K562 (cell line): ENCODE data around the gene TRMT1L. TPM values are rescaled to one million over a fixed set of nuclear protein-coding genes. Genes with fewer than 3 reads are reported as not detected.

ENCODE experiments used
- BCL6 ChIP-seq: fragments of 250-450 bp; sonication (Bioruptor Pico); IDR thresholded peaks from 2 replicates; pipeline ENCODE4 v1.4.0; 2020
- CBFA2T3 ChIP-seq: fragments of 450-650 bp; IDR thresholded peaks from 2 replicates; pipeline ENCODE4 v1.6.1; 2017
- E2F6 ChIP-seq, 2 experiments: IDR thresholded peaks; 2 replicates each; pipeline ENCODE4 v1.6.1; 2011; ENCODE audit warnings: borderline replicate concordance in 1 of 2, control low read depth in 1 of 2, low read depth in 1 of 2, low read length in 1 of 2, mild to moderate bottlenecking in 1 of 2, mixed read lengths in 1 of 2, moderate library complexity in 1 of 2; ENCODE audit not compliant: insufficient read depth in 1 of 2, insufficient read length in 1 of 2, poor library complexity in 1 of 2, severe bottlenecking in 1 of 2; ENCODE audit errors: extremely low read depth in 1 of 2
- ETS1 ChIP-seq: conservative IDR thresholded peaks from 2 replicates; pipeline ENCODE4 v1.6.1; 2011; ENCODE audit warnings: low read depth, mild to moderate bottlenecking, low read length; ENCODE audit not compliant: control insufficient read depth
- HINFP ChIP-seq: fragments of 450-650 bp; conservative IDR thresholded peaks from 2 replicates; pipeline ENCODE4 v1.6.1; 2016; ENCODE audit warnings: missing genetic modification characterization, low read depth, mild to moderate bottlenecking, control low read depth, missing compliant biosample characterization
- MXD1 ChIP-seq: fragments of 250-450 bp; sonication (Bioruptor Pico); IDR thresholded peaks from 2 replicates; pipeline ENCODE4 v1.8.0; 2021; ENCODE audit warnings: borderline replicate concordance, mild to moderate bottlenecking, moderate library complexity; ENCODE audit not compliant: poor library complexity, severe bottlenecking
- NFE2L1 ChIP-seq: fragments of 450-650 bp; IDR thresholded peaks from 2 replicates; pipeline ENCODE4 v1.6.1; 2016; ENCODE audit warnings: missing genetic modification characterization, low read depth, mild to moderate bottlenecking, missing compliant biosample characterization, moderate library complexity, borderline replicate concordance
- POU5F1 ChIP-seq: fragments of 150-350 bp; IDR thresholded peaks from 2 replicates; pipeline ENCODE4 v1.6.1; 2014; ENCODE audit warnings: borderline replicate concordance, low read length, low read depth, mild to moderate bottlenecking; ENCODE audit not compliant: partially characterized antibody
- SP1 ChIP-seq: sonication (generic); formaldehyde crosslinking; IDR thresholded peaks from 2 replicates; pipeline ENCODE4 v1.8.1; 2022; ENCODE audit warnings: mild to moderate bottlenecking, missing genetic modification reagents
- TARDBP ChIP-seq: fragments of 450-650 bp; IDR thresholded peaks from 2 replicates; pipeline ENCODE4 v1.6.1; 2016
- WHSC1 ChIP-seq: IDR thresholded peaks from one replicate; pipeline ENCODE4 v1.6.1; 2012; ENCODE audit warnings: low read length, control low read depth, inconsistent platforms
- ZBTB17 ChIP-seq: fragments of 450-650 bp; formaldehyde crosslinking; IDR thresholded peaks from 2 replicates; pipeline ENCODE4 v1.4.0; 2020; ENCODE audit warnings: mild to moderate bottlenecking
- ZFP1 ChIP-seq: fragments of 450-650 bp; formaldehyde crosslinking; IDR thresholded peaks from 2 replicates; pipeline ENCODE4 v1.4.0; 2020; ENCODE audit warnings: mild to moderate bottlenecking, mixed read lengths
- ZKSCAN3 ChIP-seq: fragments of 250-450 bp; sonication (Bioruptor Pico); IDR thresholded peaks from 2 replicates; pipeline ENCODE4 v1.4.0; 2020
- ZNF232 ChIP-seq: sonication (generic); formaldehyde crosslinking; IDR thresholded peaks from 2 replicates; pipeline ENCODE4 v1.8.0; 2022; ENCODE audit warnings: mild to moderate bottlenecking, missing genetic modification reagents
- ZNF41 ChIP-seq: fragments of 250-450 bp; sonication (Bioruptor Pico); conservative IDR thresholded peaks from 2 replicates; pipeline ENCODE4 v1.4.0; 2020; ENCODE audit warnings: mild to moderate bottlenecking
- ZNF644 ChIP-seq: fragments of 200-800 bp; sonication (Bioruptor generic); IDR thresholded peaks from 2 replicates; pipeline ENCODE4 v1.6.1; 2016; ENCODE audit warnings: low read depth, missing genetic modification characterization, missing compliant biosample characterization
- polyA plus RNA-seq, 8 experiments: library from polyadenylated mRNA; depleted of rRNA in 4 of 8; stranded (reverse) in 5 of 8; unstranded in 3 of 8; fragments of >200 nt; fragmentation: Nextera tagmentation in 2 of 8; fragmentation: Illumina TruSeq in 1 of 8; extraction: Ambion mirVana in 2 of 8; extraction: Trizol in 1 of 8; gene quantifications; 2 replicates each; pipeline versions ENCODE4 v1.2.1 to v1.2.3, GENCODE V29; 2011 to 2014; ENCODE audit warnings: inconsistent platforms in 1 of 8, missing spikeins in 1 of 8
- total RNA-seq, 7 experiments: library from RNA; depleted of rRNA in 6 of 7; stranded (reverse); fragments of >200 nt in 6 of 7; fragmentation: Illumina TruSeq in 2 of 7; extraction: Trizol in 2 of 7; gene quantifications; 2 replicates each; pipeline versions ENCODE4 v1.2.1 to v1.2.3, GENCODE V29; 2011 to 2021; ENCODE audit warnings: low replicate concordance in 1 of 7
- TF ChIP-seq, protein P1 (sequence below): fragments of 450-650 bp; IDR thresholded peaks from 2 replicates; pipeline ENCODE4 v1.6.1; 2016; ENCODE audit warnings: missing biosample characterization, missing genetic modification characterization
- TF ChIP-seq, protein P2 (sequence below): fragments of 250-450 bp; sonication (Bioruptor Pico); IDR thresholded peaks from 2 replicates; pipeline ENCODE4 v1.8.0; 2021; ENCODE audit warnings: moderate library complexity, mild to moderate bottlenecking, inconsistent platforms
- TF ChIP-seq, protein P3 (sequence below): sonication (generic); formaldehyde crosslinking; IDR thresholded peaks from 2 replicates; pipeline ENCODE4 v1.8.1; 2023; ENCODE audit warnings: mild to moderate bottlenecking, missing genetic modification reagents

Gene TRMT1L
- total and polyA plus RNA-seq, 9 of the 15 experiments (the other 6 are each of a cell fraction or from before 2014, with no cell fraction given), result 6.4 to 88.9 (median 32.9) TPM

- TF ChIP-seq HINFP (no peak), ZNF644 (no peak; the same call in 1 of the 2 replicates), WHSC1 (no peak), ZNF41 (CRISPR knock-in tag) (no peak), TARDBP (no peak), ZFP1 (no peak), NFE2L1 (tag) (no peak), ETS1 (peak; percentile 97; the same call in 1 of the 2 replicates), E2F6 (IDR thresholded peaks at IDR 0.05; ENCODE audit: borderline replicate concordance in 1 of 2, extremely low read depth in 1 of 2, insufficient read depth in 1 of 2, insufficient read length in 1 of 2, low read depth in 1 of 2, low read length in 1 of 2, poor library complexity in 1 of 2, severe bottlenecking in 1 of 2) (peak; percentile 8 to 50), MXD1 (CRISPR knock-in tag) (no peak), CBFA2T3 (no peak), ZKSCAN3 (CRISPR knock-in tag) (no peak), ZBTB17 (CRISPR knock-in tag) (peak; percentile 65; the same call in 1 of the 2 replicates), POU5F1 (peak; percentile 56), SP1 (CRISPR knock-in tag) (peak; percentile 99), BCL6 (CRISPR knock-in tag) (no peak), ZNF232 (CRISPR knock-in tag) (no peak)
- TF ChIP-seq, protein P1, sequence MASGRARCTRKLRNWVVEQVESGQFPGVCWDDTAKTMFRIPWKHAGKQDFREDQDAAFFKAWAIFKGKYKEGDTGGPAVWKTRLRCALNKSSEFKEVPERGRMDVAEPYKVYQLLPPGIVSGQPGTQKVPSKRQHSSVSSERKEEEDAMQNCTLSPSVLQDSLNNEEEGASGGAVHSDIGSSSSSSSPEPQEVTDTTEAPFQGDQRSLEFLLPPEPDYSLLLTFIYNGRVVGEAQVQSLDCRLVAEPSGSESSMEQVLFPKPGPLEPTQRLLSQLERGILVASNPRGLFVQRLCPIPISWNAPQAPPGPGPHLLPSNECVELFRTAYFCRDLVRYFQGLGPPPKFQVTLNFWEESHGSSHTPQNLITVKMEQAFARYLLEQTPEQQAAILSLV (tag), result no peak
- TF ChIP-seq, protein P2, sequence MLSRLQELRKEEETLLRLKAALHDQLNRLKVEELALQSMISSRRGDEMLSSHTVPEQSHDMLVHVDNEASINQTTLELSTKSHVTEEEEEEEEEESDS (CRISPR knock-in tag), result no peak
- TF ChIP-seq, protein P3, sequence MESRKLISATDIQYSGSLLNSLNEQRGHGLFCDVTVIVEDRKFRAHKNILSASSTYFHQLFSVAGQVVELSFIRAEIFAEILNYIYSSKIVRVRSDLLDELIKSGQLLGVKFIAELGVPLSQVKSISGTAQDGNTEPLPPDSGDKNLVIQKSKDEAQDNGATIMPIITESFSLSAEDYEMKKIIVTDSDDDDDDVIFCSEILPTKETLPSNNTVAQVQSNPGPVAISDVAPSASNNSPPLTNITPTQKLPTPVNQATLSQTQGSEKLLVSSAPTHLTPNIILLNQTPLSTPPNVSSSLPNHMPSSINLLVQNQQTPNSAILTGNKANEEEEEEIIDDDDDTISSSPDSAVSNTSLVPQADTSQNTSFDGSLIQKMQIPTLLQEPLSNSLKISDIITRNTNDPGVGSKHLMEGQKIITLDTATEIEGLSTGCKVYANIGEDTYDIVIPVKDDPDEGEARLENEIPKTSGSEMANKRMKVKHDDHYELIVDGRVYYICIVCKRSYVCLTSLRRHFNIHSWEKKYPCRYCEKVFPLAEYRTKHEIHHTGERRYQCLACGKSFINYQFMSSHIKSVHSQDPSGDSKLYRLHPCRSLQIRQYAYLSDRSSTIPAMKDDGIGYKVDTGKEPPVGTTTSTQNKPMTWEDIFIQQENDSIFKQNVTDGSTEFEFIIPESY (CRISPR knock-in tag), result no peak
Measured at GRCh38 chr1:185156854-185157598, at the start of gene TRMT1L, which contains the start of gene SWT1 (continued).
